ENCODE measurements around the gene ATXN10.

GRCh38 chr22:45891471-45891995 lies 219.9 kb downstream of the ATXN10 start:
- TF ChIP-seq CTCF (IDR thresholded peaks at IDR 0.05; ENCODE audit: low read depth, low read length) (no peak), POLR2A (IDR thresholded peaks at IDR 0.05; ENCODE audit: extremely low read depth, insufficient read length) (no peak), MAX (IDR thresholded peaks at IDR 0.05; ENCODE audit: low read depth, low read length) (no peak), MYC (IDR thresholded peaks at IDR 0.05; ENCODE audit: low read depth, low read length) (no peak)

Measured in NB4 (cell line).